AG08396 (cell line): ENCODE data around the gene CLCN2.

ENCODE experiments used
- DNase-seq: peaks from one replicate; pipeline ENCODE4 v3.0.0; 2012; ENCODE audit warnings: low spot score, mixed read lengths

CLCN2 gene

DNA sequence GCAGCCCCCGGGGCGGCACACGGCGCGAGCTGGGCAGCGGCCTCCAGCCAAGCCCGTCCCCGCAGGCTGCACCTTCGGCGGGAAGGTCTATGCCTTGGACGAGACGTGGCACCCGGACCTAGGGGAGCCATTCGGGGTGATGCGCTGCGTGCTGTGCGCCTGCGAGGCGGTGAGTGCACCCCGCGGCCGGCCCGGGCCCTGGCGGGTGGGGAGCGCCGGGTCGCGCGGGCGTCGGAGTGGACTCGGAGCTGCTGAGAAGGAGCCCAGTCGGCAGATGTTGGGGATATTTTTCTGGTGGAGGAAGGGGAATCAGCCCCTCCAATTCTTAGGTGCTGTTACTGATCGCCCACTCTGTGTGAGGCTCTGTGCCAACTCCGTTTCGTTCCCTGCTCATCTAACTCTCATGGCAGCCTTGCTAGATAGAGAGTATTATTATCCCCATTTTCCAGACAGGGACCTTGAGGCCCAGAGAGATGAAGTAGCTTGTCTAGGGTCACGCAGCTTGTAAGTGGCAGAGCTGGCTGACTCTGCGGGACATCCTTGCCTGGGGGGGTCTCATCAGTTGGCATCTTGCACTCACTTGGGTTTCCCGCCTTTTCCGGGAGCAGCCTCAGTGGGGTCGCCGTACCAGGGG lies 19.3 kb upstream of the CLCN2 start:
- DNase-seq = no peak

GRCh38 chr3:184380185-184380626 lies 18.8 kb upstream of the CLCN2 start:
- peak; percentile 87 for DNase-seq

GRCh38 chr3:184379358-184380184 lies 18.2 kb upstream of the CLCN2 start, which contains the start of gene CHRD:
CHRD (plus strand) TSS chr3:184380054; CDS start chr3:184380319, 265 bp downstream.
- DNase-seq = no peak

DNA sequence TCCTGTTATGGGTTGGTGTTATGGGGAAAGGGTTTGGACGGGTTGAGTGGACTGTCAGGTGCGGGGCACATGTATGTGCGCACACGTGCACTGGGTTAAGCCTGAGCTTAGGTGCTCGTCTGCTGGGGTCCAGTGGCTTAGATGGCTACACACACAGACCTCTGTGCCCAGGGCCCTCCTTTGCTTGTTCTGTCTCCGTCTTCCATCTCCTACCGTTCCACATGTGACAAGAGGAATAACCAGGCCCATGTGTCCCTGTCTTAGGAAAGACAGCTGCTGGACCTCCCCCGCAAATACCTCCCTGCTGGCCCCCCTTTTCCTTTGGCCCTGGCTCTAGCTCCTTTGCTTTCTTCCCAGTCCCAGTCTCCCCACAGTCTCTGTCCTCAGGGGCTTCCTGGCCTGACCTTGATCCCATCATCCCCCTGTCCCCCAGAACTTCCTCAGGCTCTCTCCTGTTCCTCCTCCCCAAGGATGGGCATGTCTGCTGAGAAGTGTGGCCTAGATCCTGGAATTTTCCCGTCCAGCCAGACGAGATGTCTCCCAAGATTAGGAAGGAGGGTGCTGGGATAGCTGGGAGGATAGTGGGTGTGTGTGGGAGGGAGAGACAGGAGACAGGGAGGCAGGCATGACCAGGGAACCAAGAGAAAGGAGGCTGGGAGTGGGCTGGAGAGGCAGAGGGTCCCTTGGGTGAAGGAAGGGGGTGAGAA lies 17.4 kb upstream of the CLCN2 start:
- DNase-seq = no peak

DNA sequence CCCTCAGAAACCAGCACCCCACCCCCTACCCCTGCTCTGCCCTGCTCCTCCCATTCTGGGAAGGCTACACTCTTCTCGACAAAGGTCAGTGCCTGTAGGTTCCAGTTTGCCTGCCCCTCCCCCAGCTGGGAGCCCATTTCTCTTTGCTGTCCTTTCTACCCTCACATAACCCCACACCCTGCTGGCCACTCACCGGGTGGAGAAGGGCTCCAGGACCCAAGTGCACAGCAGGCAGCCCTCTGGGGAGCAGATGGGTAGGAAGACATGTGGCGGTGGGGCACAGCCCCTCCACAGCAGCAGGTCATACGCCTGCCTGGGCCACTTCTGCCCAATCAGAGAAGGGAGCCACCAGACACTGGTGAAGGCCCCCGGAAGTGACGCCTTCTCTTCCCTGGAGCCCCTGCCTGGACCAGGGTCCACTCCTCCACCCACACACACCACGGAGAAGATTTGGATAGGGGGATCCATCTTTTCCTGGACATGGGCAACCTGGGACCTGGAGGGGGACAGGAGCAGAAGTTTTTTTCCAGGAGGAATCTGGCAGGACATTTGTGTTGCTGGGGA lies 16.6 kb upstream of the CLCN2 start, which contains the start of gene THPO:
Gene THPO, minus strand, starts transcription at position 326 of the 564 bp plus-strand sequence. CDS start 1,948 bp downstream, outside the sequence.
- DNase-seq = no peak

GRCh38 chr3:184377374-184377773 lies 16.0 kb upstream of the CLCN2 start:
- no peak for DNase-seq

DNA sequence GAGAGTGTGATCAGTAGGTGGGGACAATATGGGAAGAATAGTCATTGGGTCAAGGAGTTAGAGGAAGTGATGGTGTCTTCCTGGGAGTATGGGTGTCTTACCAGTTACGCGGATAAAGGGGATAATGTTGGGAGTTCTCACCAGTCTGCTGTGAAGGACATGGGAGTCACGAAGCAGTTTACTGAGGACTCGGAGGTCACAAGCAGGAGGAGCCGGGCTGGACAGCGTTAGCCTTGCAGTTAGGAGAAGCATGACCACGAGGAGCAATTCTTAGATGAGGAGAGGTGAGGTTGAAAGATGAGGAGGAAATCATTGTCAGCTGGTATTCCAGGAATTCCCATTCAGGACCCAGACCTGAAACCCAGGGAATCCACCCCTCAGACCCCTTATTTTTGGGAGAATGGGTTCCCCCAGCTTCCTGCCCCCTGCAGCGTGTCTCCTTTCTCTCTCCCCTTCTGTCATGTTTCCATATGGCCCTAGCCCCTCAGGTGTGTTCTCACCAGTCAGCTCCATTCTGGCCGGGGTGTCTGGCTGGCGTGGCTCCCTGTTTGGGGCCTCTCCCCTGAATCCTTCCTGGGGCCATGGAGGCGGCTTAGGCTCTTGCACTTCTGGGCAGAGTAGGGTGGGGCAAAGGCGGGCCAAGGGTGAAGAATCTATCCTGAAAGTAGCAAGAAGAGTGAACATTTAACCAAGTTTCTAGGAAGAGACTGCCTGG lies 14.5 kb upstream of the CLCN2 start:
- DNase-seq = no peak

DNA sequence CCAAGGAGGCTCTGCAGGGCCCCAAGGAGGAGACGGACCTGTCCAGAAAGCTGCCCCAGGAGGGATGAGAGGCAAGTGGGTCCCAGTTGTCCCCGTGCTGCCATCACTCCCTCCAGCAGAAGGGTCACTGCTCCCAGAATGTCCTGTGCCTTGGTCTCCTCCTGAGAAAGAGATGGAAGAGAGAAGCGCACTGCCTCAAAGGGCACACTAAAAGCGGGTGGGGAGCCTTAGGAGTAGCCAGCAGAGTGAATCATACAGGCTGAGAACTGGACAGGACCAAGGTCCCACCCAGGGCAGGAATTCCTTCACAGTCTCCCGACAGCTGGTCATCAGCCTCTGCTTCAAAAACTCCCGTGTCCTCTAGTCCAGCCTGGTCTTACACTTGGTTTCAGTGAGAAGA lies 12.0 kb upstream of the CLCN2 start:
- peak; percentile 71 for DNase-seq

- no peak for DNase-seq
Measured at GRCh38 chr3:184372911-184373310, 11.5 kb upstream of the CLCN2 start.

DNA sequence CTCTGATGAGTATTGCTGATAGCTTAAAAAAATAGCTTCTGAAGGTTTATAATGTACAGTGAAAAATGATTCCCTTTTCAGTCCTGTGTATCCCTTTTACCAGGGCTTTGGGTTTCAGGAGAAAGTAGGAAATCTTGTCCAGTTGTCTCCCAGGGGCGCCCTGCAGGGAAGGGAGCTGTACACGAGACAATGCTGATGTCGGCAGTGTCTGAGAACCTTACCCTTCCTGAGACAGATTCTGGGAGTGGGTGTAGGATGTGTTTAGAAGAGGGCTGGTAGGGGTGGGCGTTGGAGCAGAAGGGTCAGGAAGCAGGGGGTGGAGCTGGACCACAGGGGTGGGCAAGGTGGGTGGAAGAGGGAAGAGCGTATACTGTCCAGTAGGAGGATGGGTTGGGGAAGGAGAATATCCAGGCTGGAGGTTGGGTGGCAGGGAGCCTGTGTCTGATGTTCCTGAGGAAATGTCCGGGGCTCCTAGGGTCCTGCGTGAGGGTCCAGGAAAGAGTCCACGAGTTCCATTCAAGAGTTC lies 11.0 kb upstream of the CLCN2 start:
- DNase-seq = no peak

- peak; percentile 89 for DNase-seq
Measured at GRCh38 chr3:184371570-184372018, 10.2 kb upstream of the CLCN2 start.

DNA sequence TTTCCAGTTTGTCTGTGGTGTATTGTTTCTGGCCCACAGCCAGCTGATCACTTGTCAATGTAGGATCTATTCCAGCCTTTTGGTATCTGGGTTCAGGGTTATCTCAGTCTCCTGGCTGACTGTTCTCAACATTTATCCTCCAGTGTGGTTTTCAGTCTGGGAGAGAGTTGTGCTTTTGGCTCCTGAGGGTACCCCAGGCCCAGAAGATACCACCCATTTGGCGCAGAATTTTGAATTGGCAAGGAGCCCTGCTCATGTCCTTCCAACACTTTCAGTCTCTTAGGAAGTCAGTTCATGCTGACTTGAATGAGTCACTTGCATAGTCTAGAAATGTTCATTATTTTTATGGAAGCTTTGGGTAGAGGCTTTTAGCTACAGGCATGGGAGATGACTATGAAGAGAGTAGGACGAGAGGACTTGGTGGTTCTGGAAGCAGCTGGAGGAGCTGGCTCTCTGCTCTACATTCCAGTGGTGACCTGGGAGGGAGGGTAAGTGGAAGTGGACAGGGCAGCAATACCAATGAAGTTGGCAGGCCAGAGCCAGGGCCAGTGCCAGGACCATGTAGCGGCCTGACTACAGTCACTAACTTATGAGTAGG lies 7.3 kb upstream of the CLCN2 start:
- DNase-seq = peak; percentile 68

- no peak for DNase-seq
Measured at GRCh38 chr3:184368116-184368515, 6.7 kb upstream of the CLCN2 start.

- no peak for DNase-seq
Measured at GRCh38 chr3:184366619-184367289, 5.3 kb upstream of the CLCN2 start.

- peak; percentile 97 for DNase-seq
Measured at GRCh38 chr3:184362668-184363546, 1.5 kb upstream of the CLCN2 start.

GRCh38 chr3:184361932-184362667 lies 695 bp upstream of the CLCN2 start:
- DNase-seq = peak; percentile 78

DNA sequence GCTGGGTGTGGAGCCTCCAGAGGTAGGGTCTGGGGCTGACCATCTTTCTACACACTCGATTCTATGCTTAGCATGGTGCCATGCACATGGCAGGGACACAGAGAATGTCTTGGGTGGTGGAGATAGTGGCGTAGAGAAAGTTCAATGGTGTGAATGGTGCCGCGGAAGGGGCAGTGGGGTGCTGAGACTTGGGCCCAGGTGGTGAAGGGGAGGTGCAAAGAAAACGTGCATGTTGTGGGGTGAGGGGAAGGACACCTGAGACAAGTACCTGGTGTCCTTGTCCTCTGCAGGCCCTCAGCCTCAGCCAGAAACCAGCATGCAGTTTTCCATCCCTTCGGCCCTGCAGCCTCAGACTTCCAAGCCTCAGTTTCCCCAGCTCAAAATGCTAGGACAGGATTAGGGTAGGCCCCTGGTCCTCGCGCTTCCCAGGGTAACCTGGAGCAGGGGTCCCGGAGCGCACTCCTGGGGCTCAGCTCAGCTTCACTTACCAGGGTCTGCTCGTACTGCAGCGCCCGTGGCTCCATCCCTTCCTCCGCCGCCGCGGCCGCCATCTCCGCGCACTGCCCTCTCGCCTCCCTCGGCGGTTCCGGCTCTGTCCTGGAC lies 375 bp downstream of the CLCN2 start:
- no peak for DNase-seq
